Superior temporal gyrus (tissue), 1 donor: ENCODE data around the gene PSMF1.
"Not testable (repeated sequence)": the region's sequence is repeated elsewhere in the genome, so short reads cannot be mapped to it uniquely, and the experiment has no call there.

Experiments used
- DNase-seq: peaks from one replicate; pipeline ENCODE4 v3.0.0-alpha.2; 2016; ENCODE audit errors: extremely low spot score

The PSMF1 gene

GRCh38 chr20:1215386-1216170 lies 97.2 kb downstream of the PSMF1 start:
- DNase-seq, result no peak

DNA sequence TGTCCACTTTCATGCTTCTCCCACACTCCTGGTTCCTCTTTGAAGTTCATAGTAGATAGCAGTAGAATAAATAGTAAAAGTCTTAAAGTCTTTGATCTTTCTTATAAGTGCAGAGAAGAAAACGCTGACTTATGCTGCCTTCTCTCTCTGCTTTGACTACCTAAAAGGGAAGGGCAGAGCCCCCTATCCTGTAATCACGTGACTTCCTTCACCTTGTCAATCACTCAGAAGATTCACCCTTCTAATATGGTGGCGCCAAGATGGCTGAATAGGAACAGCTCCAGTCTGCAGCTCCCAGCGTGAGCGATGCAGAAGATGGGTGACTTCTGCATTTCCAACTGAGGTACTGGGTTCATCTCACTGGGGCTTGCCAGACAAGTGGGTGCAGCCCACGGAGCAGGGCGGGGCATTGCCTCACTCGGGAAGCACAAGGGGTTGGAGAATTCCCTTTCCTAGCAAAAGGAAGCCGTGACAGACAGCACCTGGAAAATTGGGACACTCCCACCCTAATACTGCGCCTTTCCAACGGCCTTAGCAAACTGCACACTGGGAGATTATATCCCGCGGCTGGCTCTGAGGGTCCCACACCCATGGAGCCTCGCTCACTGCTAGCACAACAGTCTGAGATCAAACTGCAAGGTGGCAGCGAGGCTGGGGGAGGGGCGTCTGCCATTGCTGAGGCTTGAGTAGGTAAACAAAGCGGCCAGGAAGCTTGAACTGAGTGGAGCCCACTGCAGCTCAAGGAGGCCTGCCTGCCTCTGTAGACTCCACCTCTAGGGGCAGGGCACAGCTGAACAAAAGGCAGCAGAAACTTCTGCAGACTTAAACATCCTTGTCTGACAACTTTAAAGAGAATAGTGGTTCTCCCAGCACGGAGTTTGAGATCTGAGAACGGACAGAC lies 98.4 kb downstream of the PSMF1 start:
- DNase-seq, result not testable (repeated sequence)
